ENCODE data around the gene ATP2B3. TPM values are rescaled to one million over a fixed set of nuclear protein-coding genes. Genes with fewer than 3 reads are reported as not detected.

ATP2B3 gene
- total and polyA plus RNA-seq, 2 donors (not counting 3 experiments of a cell fraction or from before 2014, with no cell fraction given), result 0.01 to 0.07 TPM

DNA sequence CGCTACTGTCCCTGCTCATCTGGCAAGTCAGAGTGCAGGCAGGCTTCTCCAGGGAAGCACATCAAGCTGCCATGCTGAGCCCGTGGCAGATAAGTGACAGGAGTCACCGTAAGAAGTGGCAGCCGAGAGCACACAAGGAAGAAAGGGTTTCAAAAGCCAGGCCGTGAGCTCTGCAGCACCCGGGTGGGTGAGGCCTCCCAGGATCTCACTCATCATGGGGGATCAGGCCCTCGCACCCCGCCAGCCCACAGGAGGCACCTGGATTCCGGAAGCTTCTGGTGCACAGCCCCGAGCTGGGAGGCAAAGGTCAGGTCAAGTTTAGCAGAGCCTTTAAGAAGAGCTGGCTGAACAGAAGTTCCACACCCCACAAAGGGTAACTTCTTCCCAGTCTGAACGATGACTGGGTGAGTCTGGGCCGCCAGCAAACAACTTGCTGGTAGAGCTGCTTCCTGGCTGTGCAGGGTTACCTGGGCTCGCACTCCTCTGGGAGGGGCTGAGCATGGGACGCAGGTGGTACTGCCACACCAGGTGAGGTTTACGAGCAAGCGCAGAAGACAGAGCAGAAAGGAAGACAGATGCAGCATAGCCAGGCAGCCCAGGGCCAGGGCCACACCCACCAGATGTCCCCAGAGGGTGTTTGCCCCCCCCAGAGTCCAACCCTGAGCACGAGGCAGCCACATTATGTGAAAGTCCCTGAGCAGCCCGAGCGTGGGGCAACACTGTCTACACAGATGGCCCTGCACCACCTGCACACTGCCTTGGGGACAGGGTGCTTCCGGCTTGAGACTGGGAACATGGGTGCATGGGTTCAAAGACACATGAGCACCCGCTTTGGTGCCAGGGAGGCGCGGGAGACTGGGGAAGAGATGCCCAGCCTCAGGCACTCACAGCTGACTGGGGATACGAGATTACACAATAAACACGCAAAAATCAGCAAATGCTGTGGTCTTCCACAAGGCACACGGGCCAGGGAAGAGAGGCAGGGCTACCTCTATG lies 73.8 kb downstream of the ATP2B3 start:
- no peaks in the 10 kb centered on the region for H3K27me3 ChIP-seq (ENCODE audit: control insufficient read depth in 2 of 2, insufficient read depth in 2 of 2, low read length in 2 of 2)
- no peak overlapping the region for H3K9ac ChIP-seq (replicated peaks; ENCODE audit: extremely low read depth, insufficient read depth, low read length)
- H3K36me3 ChIP-seq (ENCODE audit: control insufficient read depth in 2 of 2, extremely low read depth in 1 of 2, insufficient read depth in 2 of 2, low read length in 2 of 2), result peaks cover 3 to 15% of the 10 kb centered on the region in 2 experiments
- no peaks in the 10 kb centered on the region for H4K20me1 ChIP-seq (replicated peaks; ENCODE audit: control insufficient read depth, extremely low read depth, insufficient read depth, low read length)
- no peaks in the 10 kb centered on the region for H3K9me1 ChIP-seq (replicated peaks; ENCODE audit: control insufficient read depth, extremely low read depth, insufficient read depth, low read length)
- H2AFZ ChIP-seq (ENCODE audit: low read depth, low read length), result no peak overlapping the region
- H3K27ac ChIP-seq (ENCODE audit: insufficient read depth, low read depth, low read length), result no peak overlapping the region
- FAIRE-seq (no peak), DNase-seq (ENCODE audit: low read depth, low spot score) (no peak)
- ChIA-PET CTCF (no interaction called here), POLR2A (no interaction called here)
- no peak for TF ChIP-seq MYC (IDR thresholded peaks at IDR 0.05; ENCODE audit: low read depth, low read length)
- TF ChIP-seq, protein P1, sequence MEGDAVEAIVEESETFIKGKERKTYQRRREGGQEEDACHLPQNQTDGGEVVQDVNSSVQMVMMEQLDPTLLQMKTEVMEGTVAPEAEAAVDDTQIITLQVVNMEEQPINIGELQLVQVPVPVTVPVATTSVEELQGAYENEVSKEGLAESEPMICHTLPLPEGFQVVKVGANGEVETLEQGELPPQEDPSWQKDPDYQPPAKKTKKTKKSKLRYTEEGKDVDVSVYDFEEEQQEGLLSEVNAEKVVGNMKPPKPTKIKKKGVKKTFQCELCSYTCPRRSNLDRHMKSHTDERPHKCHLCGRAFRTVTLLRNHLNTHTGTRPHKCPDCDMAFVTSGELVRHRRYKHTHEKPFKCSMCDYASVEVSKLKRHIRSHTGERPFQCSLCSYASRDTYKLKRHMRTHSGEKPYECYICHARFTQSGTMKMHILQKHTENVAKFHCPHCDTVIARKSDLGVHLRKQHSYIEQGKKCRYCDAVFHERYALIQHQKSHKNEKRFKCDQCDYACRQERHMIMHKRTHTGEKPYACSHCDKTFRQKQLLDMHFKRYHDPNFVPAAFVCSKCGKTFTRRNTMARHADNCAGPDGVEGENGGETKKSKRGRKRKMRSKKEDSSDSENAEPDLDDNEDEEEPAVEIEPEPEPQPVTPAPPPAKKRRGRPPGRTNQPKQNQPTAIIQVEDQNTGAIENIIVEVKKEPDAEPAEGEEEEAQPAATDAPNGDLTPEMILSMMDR (IDR thresholded peaks at IDR 0.05; ENCODE audit: extremely low read depth in 1 of 2, insufficient read depth in 1 of 2, low read depth in 1 of 2, low read length in 2 of 2), result no peak
- TF ChIP-seq EZH2 (IDR thresholded peaks at IDR 0.05; ENCODE audit: borderline replicate concordance, low read depth, low read length, severe bottlenecking), result no peak
- TF ChIP-seq POLR2AphosphoS5 (IDR thresholded peaks at IDR 0.05; ENCODE audit: insufficient read depth, low read depth, low read length), result no peak
- no peak for TF ChIP-seq FOS (IDR thresholded peaks at IDR 0.05; ENCODE audit: borderline replicate concordance, insufficient read depth, low read length)
- no peak for TF ChIP-seq GATA2 (IDR thresholded peaks at IDR 0.05; ENCODE audit: insufficient read depth, insufficient read length, low read depth, low read length)
- TF ChIP-seq POLR2A (IDR thresholded peaks at IDR 0.05; ENCODE audit: low read depth, low read length), result no peak
- no peak for TF ChIP-seq JUN (IDR thresholded peaks at IDR 0.05; ENCODE audit: borderline replicate concordance, insufficient read depth, insufficient read length, low read depth)
- TF ChIP-seq, protein P2, sequence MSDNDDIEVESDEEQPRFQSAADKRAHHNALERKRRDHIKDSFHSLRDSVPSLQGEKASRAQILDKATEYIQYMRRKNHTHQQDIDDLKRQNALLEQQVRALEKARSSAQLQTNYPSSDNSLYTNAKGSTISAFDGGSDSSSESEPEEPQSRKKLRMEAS (IDR thresholded peaks at IDR 0.05; ENCODE audit: insufficient read depth, insufficient read length), result no peak
- no peaks in the 10 kb centered on the region for H3K79me2 ChIP-seq (ENCODE audit: control insufficient read depth, insufficient read depth, low read length)
- no TSS peak for BruUV-seq (replicated peaks)
- no peak overlapping the region for H3K4me2 ChIP-seq (ENCODE audit: insufficient read depth, low read length)
- intact Hi-C loops (cut with micrococcal nuclease), result no loop called here
- no peaks in the 10 kb centered on the region for H3K9me3 ChIP-seq (replicated peaks; ENCODE audit: control insufficient read depth, insufficient read depth, low read length)
- no peak overlapping the region for H3K4me3 ChIP-seq (replicated peaks in 1 of 3; ENCODE audit: insufficient read depth in 1 of 3, low read depth in 1 of 3, low read length in 3 of 3)
- dilution Hi-C loops (cut with MboI; ENCODE audit: extremely low pct_ligation_motif_present, low sequenced_read_pairs), result no loop called here
- no peaks in the 10 kb centered on the region for H3K4me1 ChIP-seq (ENCODE audit: control insufficient read depth, extremely low read depth, insufficient read depth, low read length)
